HG02678 (cell line): ENCODE measurements around the gene UGGT2.
"Not testable (repeated sequence)": the region's sequence is repeated elsewhere in the genome, so short reads cannot be mapped to it uniquely, and the experiment has no call there.

Source experiments
- ATAC-seq: cut with Tn5 transposase; IDR thresholded peaks from one replicate; pipeline ENCODE4 v1.9.1; 2021; ENCODE audit warnings: mild to moderate bottlenecking, moderate library complexity; ENCODE audit not compliant: unreplicated experiment

UGGT2 gene

DNA sequence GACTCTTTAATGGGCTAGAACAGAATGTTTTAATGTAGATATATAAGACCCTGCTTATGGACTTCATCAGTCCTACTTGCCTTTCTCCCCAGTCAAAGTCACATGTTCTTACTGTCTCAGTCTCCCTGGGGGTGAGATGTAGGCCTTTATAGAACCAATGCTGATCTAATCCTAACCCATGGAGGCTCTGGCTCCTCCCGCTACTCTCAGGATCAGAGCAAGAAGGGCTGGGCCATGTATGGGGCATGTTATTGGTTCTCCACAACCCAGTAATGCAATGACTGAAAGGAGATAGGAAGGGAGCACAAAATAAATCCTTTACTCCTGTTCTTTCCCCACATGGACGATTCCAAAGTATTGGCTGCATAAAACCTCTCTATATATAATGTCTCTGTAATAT lies 82.3 kb downstream of the UGGT2 start:
- ATAC-seq, result no peak

GRCh38 chr13:95968906-95969305 lies 84.3 kb downstream of the UGGT2 start:
- ATAC-seq, result no peak

DNA sequence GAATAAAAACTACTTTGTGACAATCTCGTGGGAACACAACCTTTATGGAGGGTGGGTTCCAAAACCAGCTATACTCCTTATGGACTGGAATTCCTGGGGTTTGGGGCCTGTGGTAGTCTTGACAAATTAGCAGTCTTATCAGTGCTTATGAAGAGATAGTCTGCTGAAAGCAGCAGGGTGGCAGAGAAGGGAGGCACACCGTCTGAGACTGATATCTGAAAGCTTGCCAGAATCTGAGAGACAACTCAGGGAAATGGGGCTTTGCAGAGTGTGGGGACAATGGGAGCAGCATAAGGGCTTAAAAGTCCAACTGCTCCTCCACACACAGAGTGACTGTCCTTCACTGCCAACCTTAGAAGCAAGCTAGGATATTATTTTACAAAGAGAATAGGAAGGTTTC lies 95.9 kb downstream of the UGGT2 start:
- no peak for ATAC-seq

DNA sequence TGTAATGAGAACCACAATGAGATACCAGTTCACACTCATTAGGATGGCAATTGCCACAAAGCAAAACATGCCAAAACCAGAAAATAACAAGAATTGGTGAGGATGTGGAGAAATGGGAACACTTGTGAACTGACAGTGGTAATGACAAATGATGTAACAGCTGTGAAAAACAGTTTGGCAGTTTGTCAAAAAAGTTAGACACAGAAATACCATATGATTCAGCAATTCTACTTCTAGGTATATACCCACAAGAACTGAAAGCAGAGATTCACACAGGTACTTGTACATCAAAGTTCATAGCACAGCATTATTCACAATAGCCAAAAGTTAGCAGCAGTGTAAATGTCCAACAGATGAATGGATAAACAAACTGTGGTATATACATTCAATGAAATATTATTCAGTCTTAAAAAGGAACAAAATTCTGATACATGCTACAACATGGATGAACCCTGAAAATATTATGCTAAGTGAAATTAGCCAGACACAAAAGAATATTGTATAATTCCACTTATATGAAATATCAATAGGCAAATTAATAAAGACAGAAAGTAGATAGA lies 96.5 kb downstream of the UGGT2 start:
- no peak for ATAC-seq

DNA sequence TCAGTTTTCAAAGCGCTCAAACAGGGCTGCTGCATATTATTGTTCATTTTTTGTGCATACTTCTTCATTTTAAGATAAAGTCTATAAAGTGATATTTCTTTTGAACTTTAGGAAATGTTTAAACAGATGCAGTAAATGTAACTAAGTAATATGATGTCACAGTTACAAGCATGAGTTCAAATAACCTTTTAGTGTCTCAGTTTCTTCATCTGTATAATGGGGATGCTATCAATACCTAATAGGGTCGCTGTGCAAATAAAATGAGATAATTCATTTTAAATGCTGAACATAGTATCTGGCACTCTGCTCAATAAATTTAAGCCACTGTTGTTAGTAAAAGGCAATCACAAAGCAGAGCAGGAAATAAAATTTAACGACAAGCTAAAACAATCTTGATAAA lies 97.5 kb downstream of the UGGT2 start:
- no peak for ATAC-seq

- peak; percentile 81 for ATAC-seq
These were observed 97.9 kb downstream of the UGGT2 start for GRCh38 chr13:95955255-95955654.

- ATAC-seq, result no peak
These were observed 98.9 kb downstream of the UGGT2 start for GRCh38 chr13:95954266-95954665.

DNA sequence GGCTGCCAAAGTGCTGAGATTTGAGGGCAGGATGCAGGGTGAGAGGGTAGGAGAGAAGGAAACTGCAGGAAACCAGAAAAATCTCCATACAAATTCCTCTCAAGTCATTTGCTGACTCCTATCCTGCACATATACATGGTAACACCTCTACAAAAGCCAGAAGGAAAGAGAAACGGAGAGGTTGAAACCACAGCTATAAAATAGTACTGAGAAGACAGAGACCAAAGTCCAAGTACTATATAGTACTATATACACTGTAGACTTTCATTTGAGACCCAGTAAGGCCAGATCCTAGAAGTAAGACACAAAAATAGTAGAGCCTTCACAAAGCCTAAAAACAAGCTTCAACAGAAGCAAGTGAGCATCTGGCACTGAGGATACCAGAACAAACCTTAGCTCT lies 103.1 kb downstream of the UGGT2 start:
- ATAC-seq, result no peak

- ATAC-seq, result no peak
These were observed 104.5 kb downstream of the UGGT2 start for GRCh38 chr13:95948656-95949055.

DNA sequence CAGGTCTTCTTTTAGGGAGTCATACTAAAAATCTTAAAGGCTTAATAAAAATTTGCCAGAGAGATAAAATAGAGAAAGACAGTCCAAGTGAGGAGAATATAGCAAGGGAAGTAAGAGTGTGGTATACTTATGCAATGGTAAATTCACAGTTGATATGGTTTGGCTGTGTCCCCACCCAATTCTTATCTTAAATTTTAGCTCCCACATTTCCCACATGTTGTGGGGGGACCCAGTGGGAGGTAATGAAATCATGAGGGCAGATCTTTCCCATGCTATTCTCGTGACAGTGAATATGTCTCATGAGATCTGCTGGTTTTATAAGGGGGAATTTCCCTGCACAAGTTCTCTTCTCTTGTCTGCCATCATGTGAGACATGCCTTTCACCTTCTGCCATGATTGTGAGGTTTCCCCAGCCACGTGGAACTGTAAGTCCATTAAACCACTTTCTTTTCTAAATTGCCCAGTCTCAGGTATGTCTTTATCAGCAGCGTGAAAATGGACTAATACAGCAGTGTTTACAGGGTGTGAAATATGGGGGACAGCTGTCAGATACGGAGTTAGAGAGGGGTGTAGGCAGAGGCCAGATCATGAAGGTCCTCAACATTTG lies 115.4 kb downstream of the UGGT2 start:
- no peak for ATAC-seq

DNA sequence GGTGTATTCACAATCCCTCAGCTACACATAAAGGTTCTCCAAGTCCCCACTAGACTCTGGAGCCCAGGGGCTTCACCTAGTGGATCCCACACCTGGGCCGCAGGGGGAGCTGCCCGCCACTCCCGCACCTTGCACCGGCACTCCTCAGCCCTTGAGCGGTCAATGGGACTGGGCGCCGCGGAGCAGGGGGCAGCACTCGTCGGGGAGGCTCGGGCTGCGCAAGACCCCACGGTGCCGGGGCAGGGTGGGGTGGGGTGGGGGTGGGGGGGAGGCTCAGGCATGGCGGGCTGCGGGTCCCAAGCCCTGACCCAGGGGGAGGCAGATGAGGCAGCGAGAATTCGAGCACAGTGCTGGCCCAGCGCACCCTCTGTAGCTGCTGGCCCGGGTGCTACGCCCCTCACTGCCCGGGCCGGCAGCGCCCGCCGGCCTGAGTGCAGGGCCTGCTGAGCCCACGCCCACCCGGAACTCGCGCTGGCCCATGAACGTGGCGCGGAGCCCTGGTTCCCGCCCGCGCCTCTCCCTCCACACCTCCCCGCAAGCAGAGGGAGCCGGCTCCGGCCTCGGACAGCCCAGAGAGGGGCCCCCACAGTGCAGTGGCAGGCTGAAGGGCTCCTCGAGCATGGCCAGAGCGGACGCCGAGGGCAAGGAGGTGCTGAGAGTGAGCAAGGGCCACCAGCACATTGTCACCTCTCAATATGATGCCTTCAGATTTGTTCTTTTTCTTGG lies 121.7 kb downstream of the UGGT2 start:
- ATAC-seq, result no peak

DNA sequence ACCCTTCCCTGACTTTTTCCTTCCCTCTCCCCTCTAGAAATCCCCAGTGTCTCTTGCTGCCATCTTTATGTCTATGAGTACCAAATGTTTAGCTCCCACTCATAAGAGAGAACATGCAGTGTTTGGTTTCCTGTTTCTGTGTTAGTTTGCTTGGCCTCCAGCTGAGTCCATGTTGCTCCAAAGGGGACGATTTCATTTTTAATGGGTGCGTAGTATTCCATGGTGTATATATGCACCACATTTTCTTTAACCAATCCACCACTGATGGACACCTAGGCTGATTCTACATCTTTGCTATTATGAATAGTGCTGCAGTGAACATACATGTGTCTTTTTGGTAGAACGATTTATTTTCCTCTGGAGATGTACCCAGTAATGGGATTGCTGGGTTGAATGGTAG lies 123.8 kb downstream of the UGGT2 start:
- ATAC-seq, result no peak

DNA sequence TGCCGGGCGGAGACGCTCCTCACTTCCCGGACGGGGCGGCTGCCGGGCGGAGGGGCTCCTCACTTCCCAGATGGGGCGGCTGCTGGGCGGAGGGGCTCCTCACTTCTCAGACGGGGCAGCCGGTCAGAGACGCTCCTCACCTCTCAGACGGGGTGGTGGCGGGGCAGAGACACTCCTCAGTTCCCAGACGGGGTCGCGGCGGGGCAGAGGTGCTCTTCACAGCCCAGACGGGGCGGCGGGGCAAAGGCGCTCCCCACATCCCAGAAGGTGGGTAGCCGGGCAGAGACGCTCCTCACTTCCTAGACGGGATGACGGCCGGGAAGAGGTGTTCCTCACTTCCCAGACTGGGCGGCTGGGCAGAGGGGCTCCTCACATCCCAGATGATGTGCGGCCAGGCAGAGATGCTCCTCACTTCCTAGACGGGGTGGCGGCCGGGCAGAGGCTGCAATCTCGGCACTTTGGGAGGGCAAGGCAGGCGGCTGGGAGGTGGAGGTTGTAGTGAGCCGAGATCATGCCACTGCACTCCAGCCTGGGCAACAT lies 124.8 kb downstream of the UGGT2 start:
- ATAC-seq, result not testable (repeated sequence)

GRCh38 chr13:95926231-95926630 lies 127.0 kb downstream of the UGGT2 start:
- no peak for ATAC-seq

DNA sequence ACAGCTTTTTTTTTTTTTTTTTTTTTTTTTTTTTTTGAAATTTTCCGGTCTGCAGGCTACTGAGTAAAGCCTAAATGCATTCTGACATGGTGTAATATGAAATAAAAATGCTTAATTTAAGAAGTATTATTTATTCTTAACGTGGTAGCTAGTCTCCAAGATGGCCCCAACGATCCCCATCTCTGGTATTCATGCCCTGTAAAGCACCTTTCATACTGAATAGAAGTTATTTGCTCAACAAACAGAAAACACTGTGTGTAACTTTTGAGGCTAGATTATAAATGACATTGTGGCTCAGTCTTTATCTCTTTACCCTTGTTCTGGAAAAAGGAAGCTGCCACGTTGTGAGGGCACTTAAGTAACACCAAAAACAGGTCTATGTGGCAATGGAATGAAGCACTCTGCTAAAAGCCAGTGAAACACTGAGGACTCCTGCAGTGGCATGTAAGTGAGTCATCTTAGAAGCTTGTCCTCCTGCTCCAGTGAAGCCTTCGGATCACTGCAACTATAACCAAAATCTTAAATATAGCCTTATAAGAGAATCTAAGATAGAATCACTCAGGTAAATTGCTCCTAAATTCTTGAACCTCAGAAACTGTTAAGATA lies 128.7 kb downstream of the UGGT2 start:
- no peak for ATAC-seq

DNA sequence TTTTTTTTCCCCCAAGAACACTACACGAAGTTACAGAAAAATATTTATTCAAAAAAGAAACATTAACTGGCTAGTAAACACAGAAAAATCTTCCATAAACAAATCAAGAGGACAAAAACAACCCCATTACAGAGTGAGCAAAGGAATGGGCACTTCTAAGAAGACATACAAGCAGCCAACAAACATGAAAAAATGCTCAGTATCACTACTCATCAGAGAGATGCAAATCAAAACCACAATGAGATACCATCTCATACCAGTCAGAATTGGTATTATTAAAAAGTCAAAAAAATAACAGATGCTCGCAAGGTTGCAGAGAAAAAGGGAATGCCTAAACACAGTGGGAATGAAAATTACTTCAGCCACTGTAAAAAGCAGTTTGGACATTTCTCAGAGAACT lies 131.7 kb downstream of the UGGT2 start:
- no peak for ATAC-seq

DNA sequence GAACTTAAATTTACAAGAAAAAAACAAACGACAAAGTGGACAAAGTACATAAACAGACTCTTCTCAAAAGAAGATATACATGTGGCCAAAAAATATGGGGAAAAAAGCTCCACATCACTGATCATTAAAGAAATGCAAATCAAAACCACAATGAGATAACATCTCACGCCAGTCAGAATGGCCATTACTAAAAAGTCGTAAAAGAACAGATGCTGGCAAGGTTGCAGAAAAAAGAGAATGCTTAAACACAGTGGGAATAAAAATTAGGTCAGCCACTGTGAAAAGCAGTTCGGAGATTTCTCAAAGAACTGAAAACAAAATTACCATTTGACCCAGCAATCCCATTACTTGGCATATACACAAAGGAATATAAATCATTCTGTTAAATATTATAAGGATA lies 132.7 kb downstream of the UGGT2 start:
- ATAC-seq, result no peak

- no peak for ATAC-seq
These were observed 134.3 kb downstream of the UGGT2 start for GRCh38 chr13:95918860-95919259.

DNA sequence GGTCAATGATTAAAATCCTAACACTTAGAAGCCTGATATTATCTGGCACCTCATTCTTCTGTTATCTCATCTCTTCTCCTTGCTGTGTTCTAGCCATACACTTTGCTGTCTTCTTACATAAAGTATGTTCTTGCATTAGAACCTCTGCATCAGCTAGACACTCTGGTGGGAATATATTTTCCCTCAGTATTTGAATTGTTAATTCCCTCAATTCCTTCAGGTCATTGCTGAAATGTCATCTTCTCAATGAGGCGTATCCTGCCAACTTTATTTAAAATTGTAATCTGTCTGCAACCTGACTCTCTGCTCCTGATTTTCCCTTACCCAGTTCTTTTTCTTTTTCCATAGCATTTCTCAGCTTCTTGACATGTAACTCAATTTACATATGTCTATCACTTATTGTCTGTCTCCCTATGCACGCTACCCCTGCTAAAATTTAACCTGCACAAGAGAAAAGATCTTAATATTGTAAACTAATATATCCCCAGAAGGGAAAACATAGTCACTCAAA lies 138.2 kb downstream of the UGGT2 start:
- no peak for ATAC-seq

DNA sequence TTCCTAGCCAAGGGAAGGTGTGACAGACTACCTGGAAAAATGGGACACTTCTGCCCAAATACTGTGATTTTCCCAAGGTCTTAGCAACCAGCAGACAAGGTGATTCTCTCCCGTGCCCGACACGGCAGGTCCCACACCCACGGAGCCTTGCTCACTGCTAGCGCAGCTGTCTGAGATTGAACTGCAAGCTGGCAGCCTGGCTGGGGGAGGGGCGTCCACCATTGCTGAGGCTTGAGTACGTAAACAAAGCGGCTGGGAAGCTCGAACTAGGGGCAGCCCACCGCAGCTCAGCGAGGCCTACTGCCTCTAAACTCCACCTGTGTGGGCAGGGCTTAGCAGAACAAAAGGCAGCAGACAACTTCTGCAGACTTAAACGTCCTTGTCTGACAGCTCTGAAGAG lies 146.2 kb downstream of the UGGT2 start:
- ATAC-seq, result no peak

DNA sequence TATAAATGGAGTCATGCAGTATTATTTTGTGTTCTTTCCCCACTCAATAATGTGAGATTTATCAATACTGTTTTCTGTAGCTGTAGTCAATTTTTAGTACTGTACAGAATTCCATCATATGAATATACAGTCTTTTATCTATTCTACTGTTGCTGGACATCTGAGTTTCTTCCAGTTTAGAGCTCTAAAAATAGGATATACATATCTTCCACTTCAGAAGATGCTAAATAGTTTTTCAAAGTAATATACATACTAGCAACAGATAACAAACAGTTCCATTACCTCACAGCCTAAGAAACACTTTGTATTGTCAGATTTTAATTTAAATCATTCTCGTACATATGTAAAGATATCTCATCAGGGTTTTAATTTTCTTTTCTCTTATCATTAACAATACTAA lies 149.6 kb downstream of the UGGT2 start:
- ATAC-seq, result no peak

DNA sequence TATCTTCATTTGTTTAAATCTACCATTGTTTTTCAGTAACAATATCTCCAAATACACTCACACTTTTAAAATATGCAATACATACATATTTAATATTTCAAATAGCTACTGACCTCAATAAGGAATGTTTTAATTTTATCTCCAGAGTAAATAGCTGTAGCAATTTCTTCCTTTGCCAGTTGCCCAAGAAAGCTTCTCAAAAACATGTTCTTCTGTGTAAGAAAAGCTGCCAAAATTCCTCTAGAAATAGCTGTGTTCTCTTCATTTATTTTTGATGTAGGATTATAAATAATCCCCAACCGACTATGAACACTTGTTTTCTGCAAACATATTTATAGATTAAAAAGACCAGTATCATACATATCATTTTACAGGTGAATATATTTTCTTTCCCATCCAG lies 150.5 kb downstream of the UGGT2 start:
- ATAC-seq, result no peak
